ENCODE results near the gene ZNF35. TPM values are rescaled to one million over a fixed set of nuclear protein-coding genes. Genes with fewer than 3 reads are reported as not detected.

ZNF35 gene
- total RNA-seq = 14.7 and 20.2 TPM in 2 replicates

DNA sequence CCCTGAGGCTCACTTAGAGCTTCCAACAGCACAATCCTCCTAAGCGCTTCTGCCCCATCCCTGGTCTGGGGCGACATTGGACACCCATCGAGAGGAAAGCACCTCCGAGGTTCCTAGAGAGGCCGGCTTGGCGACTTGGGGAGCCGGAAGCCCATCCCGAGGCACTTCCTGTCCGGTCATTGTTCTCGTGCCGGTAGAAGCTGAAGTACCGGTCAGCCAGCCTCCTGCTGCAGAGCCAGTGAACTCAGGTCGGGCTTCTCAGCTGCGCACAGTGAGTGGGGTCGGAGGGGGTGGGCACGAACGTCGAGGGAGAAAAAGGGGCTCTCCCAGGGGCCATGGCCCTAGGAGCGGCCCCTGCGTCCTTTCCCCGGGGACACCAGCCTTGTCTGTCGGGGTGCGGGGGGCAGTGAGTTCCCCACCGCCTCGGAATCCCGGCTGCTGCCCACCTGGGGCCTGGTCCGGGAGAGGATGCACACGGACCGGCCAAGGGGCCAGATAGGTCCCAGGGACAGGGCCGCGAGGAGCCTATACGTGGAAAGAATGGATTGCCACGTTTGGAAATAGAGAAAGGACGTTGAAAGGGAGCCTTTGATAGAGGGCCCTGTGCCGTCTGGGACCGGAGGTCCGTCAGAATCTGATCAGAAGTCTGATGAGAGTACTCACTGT lies at the start of gene ZNF35:
ZNF35 (plus strand) TSS at position 169 of the 666 bp plus-strand sequence. CDS start 2,336 bp downstream, outside the sequence.

DNA sequence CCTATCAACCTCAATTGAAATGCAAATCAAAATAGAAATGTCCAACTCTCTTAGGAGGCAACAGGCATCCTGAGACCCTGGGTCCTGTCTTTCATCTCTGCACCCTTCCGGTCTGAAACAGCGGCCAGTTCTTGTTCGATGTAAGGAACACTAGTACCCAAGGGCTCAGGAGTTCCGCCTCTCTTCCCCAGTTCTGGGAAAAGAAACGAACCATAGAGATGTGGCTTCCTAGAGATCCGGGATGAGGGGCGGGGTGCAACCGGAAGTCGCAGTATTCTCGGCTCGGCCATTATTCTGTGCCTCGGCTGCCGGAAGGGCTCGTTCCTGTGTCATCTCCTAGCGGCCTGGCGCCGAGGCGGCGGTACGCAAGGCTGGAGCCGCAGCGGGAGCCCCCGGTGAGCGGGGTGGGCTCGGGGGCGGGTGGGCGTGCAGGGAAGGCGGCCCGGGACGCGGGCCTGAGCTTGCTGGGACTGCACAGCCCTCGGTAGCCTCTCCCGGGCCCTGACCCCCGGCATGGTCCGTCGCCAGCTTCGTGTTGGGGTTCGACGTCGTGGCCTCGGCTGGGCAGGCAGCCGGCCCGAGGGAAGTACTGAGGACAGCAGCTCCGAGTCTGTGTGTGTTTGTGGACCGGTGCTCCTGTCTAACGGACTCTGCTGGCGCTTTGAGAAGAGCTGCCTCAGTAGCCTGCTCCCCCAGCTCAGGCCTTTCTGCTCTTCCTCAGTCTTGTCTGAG lies 23.6 kb upstream of the ZNF35 start, which contains the start of gene ZNF197:
ZNF197 (plus strand) TSS at position 288 of the 732 bp plus-strand sequence. CDS start 4,119 bp downstream, outside the sequence.

Other genes starting within 250 kb of the ZNF35 start
- gene ZNF445, start 171.1 kb upstream of the ZNF35 start, total RNA-seq = 4.4 and 12.8 TPM in 2 replicates
- gene ZKSCAN7, start 93.5 kb upstream of the ZNF35 start, total RNA-seq = 2.7 and 7.8 TPM in 2 replicates
- gene ZNF660, start 63.8 kb upstream of the ZNF35 start, total RNA-seq = 0.34 and 0.78 TPM in 2 replicates
- 20.2 and 25.3 TPM in 2 replicates for gene ZNF197, start 23.7 kb upstream of the ZNF35 start, total RNA-seq
- gene ZNF502, start 63.9 kb downstream of the ZNF35 start, total RNA-seq = 6.2 and 9.0 TPM in 2 replicates
- 7.9 and 8.2 TPM in 2 replicates for gene ZNF501, start 80.9 kb downstream of the ZNF35 start, total RNA-seq
- 7.5 and 16.9 TPM in 2 replicates for gene KIAA1143, start 112.9 kb downstream of the ZNF35 start, total RNA-seq
- gene KIF15, start 113.1 kb downstream of the ZNF35 start, total RNA-seq = 0.50 and 0.68 TPM in 2 replicates
- gene TMEM42, start 213.2 kb downstream of the ZNF35 start, total RNA-seq = 11.9 and 15.7 TPM in 2 replicates
- gene TGM4, start 225.9 kb downstream of the ZNF35 start, total RNA-seq = 0.28 and 0.34 TPM in 2 replicates

Measured in nasal cavity respiratory epithelium epithelial cell of viscerocranial mucosa (primary cell).